ENCODE data around the gene TTC27. TPM values are rescaled to one million over a fixed set of nuclear protein-coding genes. Genes with fewer than 3 reads are reported as not detected.

The TTC27 gene
- total and polyA plus RNA-seq, 4 donors, result 3.5 to 13.5 (median 6.3) TPM

- no peak overlapping the region for H3K4me3 ChIP-seq (ENCODE audit: low read depth in 1 of 3, low read length in 3 of 3)
- H3K27me3 ChIP-seq (ENCODE audit: control insufficient read depth in 4 of 4, insufficient read depth in 4 of 4, low read length in 3 of 4), result no peaks in the 10 kb centered on the region
- H3K36me3 ChIP-seq (ENCODE audit: control insufficient read depth in 4 of 4, insufficient read depth in 3 of 4, low read depth in 1 of 4, low read length in 3 of 4), result no peaks in the 10 kb centered on the region
- H3K4me1 ChIP-seq (ENCODE audit: control insufficient read depth in 4 of 4, insufficient read depth in 4 of 4, low read length in 3 of 4), result no peaks in the 10 kb centered on the region
- TF ChIP-seq, protein P1, sequence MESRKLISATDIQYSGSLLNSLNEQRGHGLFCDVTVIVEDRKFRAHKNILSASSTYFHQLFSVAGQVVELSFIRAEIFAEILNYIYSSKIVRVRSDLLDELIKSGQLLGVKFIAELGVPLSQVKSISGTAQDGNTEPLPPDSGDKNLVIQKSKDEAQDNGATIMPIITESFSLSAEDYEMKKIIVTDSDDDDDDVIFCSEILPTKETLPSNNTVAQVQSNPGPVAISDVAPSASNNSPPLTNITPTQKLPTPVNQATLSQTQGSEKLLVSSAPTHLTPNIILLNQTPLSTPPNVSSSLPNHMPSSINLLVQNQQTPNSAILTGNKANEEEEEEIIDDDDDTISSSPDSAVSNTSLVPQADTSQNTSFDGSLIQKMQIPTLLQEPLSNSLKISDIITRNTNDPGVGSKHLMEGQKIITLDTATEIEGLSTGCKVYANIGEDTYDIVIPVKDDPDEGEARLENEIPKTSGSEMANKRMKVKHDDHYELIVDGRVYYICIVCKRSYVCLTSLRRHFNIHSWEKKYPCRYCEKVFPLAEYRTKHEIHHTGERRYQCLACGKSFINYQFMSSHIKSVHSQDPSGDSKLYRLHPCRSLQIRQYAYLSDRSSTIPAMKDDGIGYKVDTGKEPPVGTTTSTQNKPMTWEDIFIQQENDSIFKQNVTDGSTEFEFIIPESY (IDR thresholded peaks at IDR 0.05), result no peak
- TF ChIP-seq HNF4A (conservative IDR thresholded peaks at IDR 0.05) (no peak), RXRA (IDR thresholded peaks at IDR 0.05) (no peak), NR2F2 (IDR thresholded peaks at IDR 0.05) (no peak), FOXA2 (IDR thresholded peaks at IDR 0.05) (no peak), HNF4G (IDR thresholded peaks at IDR 0.05) (no peak), JUND (IDR thresholded peaks at IDR 0.05) (no peak), MAX (IDR thresholded peaks at IDR 0.05) (no peak), RAD21 (IDR thresholded peaks at IDR 0.05) (no peak), FOXA1 (IDR thresholded peaks at IDR 0.05) (no peak), EGR1 (IDR thresholded peaks at IDR 0.05; ENCODE audit: low read depth in 2 of 2) (no peak), YY1 (IDR thresholded peaks at IDR 0.05) (no peak), SP1 (IDR thresholded peaks at IDR 0.05) (no peak), GABPA (IDR thresholded peaks at IDR 0.05 in 1 of 2, conservative IDR thresholded peaks at IDR 0.05 in 1 of 2) (no peak), TAF1 (conservative IDR thresholded peaks at IDR 0.05) (no peak), REST (IDR thresholded peaks at IDR 0.05) (no peak)
- TF ChIP-seq, protein P2, sequence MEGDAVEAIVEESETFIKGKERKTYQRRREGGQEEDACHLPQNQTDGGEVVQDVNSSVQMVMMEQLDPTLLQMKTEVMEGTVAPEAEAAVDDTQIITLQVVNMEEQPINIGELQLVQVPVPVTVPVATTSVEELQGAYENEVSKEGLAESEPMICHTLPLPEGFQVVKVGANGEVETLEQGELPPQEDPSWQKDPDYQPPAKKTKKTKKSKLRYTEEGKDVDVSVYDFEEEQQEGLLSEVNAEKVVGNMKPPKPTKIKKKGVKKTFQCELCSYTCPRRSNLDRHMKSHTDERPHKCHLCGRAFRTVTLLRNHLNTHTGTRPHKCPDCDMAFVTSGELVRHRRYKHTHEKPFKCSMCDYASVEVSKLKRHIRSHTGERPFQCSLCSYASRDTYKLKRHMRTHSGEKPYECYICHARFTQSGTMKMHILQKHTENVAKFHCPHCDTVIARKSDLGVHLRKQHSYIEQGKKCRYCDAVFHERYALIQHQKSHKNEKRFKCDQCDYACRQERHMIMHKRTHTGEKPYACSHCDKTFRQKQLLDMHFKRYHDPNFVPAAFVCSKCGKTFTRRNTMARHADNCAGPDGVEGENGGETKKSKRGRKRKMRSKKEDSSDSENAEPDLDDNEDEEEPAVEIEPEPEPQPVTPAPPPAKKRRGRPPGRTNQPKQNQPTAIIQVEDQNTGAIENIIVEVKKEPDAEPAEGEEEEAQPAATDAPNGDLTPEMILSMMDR (IDR thresholded peaks at IDR 0.05; ENCODE audit: low read depth, low read length, missing input control), result no peak
- TF ChIP-seq, protein P3, sequence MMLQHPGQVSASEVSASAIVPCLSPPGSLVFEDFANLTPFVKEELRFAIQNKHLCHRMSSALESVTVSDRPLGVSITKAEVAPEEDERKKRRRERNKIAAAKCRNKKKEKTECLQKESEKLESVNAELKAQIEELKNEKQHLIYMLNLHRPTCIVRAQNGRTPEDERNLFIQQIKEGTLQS (IDR thresholded peaks at IDR 0.05), result no peak
- WGBS, result 75% methylated on average over 1 of the region's 1 CpG
- H3K9ac ChIP-seq (ENCODE audit: low read depth in 1 of 2, low read length in 2 of 2), result no peak overlapping the region
- DNase-seq (ENCODE audit: low spot score), result no peak
- no peaks in the 10 kb centered on the region for H3K9me3 ChIP-seq (ENCODE audit: control insufficient read depth in 4 of 4, low read length in 3 of 4)
- H3K27ac ChIP-seq (ENCODE audit: low read depth in 1 of 2, low read length in 2 of 2), result no peak overlapping the region
Measured at GRCh38 chr2:32843699-32844098, 215.8 kb downstream of the TTC27 start.

All from liver (tissue), 9 donors.